Fibroblast of lung (primary cell): ENCODE data around the gene DENND1A.

Source experiments
- EZH2 ChIP-seq: IDR thresholded peaks from 2 replicates; pipeline ENCODE4 v1.5.1; 2012; ENCODE audit warnings: low read length, control low read depth, mild to moderate bottlenecking; ENCODE audit errors: missing control alignments
- TF ChIP-seq, protein P1 (sequence below), 2 donors: IDR thresholded peaks in 1 of 2; conservative IDR thresholded peaks in 1 of 2; 1 replicate in 1 of 2; 2 replicates in 1 of 2; pipeline ENCODE4 v1.5.1; 2011 to 2012; ENCODE audit warnings: low read length in 2 of 2, control low read depth in 1 of 2, inconsistent platforms in 1 of 2, low read depth in 1 of 2, mild to moderate bottlenecking in 1 of 2

DNA sequence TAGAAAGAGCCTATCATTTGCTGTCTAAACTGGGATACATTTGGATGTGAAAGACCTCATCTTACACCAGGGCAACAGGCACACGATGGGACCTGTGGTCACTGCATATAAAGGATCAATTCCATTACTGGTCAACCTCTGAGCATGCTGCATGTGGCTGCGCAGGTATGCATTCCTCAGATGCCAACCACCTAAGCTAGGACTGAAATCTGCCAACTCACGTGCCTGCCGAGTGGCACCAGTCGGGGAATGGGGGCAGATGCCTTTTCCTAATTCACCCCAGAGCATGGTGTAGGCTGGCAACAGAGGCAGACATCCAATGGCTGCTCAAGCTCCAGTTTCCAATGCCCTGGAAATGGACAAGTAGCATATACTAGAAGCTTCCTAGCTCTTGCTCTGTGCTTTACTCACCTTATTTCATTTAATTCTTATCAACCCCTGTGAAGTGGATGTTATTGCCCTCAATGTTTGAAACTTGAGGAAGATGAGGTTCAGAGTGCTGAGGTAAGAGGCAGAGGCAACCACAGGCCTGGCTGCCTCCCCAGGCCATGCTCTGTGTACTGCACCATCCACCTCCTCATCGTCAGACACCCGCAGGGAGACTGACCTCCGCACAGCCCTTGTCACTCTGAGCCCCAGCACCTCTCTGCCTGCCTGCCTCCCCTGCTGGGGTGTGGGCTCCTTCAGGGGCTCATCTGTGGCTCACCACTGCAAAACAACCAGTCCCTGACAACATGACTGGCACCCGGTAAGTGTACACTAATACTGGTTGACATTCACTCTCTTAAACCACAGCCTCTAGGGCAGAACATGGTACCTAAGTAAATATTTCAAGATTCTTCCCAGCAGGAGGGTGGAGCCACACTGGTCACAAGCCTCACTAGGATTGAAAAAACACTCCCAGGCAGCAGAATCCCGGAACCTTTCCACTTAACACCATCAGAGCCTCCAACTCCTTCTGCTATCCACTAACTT is 345.4 kb downstream of the DENND1A start:
- TF ChIP-seq, protein P1, sequence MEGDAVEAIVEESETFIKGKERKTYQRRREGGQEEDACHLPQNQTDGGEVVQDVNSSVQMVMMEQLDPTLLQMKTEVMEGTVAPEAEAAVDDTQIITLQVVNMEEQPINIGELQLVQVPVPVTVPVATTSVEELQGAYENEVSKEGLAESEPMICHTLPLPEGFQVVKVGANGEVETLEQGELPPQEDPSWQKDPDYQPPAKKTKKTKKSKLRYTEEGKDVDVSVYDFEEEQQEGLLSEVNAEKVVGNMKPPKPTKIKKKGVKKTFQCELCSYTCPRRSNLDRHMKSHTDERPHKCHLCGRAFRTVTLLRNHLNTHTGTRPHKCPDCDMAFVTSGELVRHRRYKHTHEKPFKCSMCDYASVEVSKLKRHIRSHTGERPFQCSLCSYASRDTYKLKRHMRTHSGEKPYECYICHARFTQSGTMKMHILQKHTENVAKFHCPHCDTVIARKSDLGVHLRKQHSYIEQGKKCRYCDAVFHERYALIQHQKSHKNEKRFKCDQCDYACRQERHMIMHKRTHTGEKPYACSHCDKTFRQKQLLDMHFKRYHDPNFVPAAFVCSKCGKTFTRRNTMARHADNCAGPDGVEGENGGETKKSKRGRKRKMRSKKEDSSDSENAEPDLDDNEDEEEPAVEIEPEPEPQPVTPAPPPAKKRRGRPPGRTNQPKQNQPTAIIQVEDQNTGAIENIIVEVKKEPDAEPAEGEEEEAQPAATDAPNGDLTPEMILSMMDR (conservative IDR thresholded peaks at IDR 0.05 in 1 of 2, IDR thresholded peaks at IDR 0.05 in 1 of 2; ENCODE audit: low read depth in 1 of 2, low read length in 2 of 2), result no peak
- no peak for TF ChIP-seq EZH2
